ENCODE measurements around the gene INSIG1.

INSIG1 gene

GRCh38 chr7:155267023-155267422, 30.7 kb upstream of the INSIG1 start:
- DNase-seq: no peak

GRCh38 chr7:155267436-155267835, 30.2 kb upstream of the INSIG1 start:
- DNase-seq: no peak

- DNase-seq: no peak
Observed at GRCh38 chr7:155268211-155268610, 29.5 kb upstream of the INSIG1 start.

GRCh38 chr7:155268921-155269650, 28.6 kb upstream of the INSIG1 start:
- DNase-seq: no peak

GRCh38 chr7:155269766-155270585, 27.7 kb upstream of the INSIG1 start:
- no peak for DNase-seq

- DNase-seq: no peak
Observed at GRCh38 chr7:155270861-155271260, 26.8 kb upstream of the INSIG1 start.

GRCh38 chr7:155274633-155275355, 22.9 kb upstream of the INSIG1 start:
- DNase-seq: no peak

DNA sequence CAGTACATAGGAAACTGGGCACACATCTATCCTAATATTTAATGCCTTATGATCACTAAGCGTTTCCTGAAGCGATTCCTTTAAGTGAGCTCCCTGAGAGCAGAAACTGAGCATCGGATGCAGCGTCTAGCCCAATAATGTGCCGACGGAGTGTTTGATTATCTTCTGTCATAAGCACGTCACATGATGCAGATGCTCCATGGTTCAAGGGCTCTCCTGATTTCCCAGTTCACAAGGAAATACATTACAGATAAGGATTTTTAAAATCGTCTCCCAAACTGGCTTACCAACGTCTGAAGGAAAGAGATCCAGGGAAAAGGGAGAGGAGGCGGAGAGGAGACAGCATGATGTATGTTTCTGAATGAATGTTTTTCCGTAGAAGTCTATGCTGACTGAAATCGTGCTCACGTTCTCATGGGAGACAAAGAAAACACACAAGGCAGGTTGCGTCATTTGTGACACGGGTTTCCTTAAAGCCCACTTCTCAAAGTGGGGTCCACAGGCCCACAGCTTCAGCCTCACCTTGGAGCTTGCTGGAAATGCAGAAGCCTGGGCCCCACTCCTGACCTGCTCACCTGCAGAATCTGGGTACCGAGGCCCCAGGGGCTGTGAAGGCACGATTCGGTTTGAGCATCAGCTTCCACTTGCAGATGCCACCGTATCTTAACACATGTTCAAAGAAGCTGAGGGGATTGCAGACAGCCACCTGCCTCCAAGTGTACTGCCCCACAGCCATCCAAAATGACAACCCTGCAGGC, 21.5 kb upstream of the INSIG1 start:
- no peak for DNase-seq

DNA sequence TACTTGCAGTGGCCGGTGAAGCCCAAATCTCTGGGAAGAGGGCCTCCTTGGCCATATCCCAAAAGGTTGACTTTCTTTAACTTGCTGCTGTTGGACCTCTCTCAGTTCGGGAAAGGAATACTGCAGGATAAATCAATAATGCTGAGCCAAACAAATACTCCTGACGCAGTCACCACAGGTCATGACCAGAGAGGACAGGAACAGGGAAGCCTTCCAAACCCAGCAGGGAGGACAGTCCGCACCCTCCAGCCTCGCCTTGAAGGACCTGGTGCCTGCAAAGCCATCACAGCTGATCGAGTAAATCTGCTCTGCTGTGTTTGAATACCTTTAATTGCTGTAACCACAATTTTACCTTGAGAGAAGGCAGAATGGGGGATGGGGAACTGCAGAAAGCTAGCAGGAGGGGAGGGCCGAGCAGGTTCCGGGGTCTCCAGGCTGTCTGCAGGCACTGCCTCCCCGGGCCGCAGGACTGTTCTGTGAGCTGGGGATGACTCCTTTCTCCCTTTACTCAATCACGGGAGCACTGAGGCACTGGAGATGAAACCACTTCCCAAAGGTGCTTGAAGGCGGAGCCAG, 20.8 kb upstream of the INSIG1 start:
- DNase-seq: peak; percentile 33

DNA sequence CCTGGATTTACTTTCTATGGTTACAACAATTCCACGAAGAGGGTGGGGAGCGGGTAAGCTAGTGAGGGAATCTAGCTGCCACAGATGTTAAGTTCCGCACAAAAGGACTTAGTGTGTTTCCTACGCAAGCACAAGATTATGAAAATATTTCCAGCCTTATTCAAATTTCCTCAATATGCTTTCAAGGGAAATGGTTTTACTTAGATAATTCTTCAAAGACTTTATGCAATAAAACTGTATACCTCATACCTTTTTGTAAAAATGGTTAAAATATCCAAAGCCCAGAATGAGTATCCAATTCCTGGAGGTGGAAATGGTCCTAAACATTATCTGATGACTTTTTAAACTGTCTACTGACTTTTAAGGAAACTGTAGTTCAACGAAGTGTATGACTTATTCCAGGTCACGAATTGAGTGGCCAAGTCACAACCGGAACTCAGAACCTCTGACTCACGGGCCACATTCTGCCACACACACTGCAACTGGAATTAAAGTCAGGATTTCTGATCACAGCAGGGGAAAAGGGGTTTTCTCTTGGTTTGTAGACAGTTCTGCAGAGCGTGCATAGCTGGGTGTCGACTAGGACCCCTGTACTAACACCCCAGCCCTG, 20.2 kb upstream of the INSIG1 start:
- no peak for DNase-seq

- no peak for DNase-seq
Observed at GRCh38 chr7:155278921-155279320, 18.8 kb upstream of the INSIG1 start.

GRCh38 chr7:155279787-155280445, 17.8 kb upstream of the INSIG1 start:
- no peak for DNase-seq

DNA sequence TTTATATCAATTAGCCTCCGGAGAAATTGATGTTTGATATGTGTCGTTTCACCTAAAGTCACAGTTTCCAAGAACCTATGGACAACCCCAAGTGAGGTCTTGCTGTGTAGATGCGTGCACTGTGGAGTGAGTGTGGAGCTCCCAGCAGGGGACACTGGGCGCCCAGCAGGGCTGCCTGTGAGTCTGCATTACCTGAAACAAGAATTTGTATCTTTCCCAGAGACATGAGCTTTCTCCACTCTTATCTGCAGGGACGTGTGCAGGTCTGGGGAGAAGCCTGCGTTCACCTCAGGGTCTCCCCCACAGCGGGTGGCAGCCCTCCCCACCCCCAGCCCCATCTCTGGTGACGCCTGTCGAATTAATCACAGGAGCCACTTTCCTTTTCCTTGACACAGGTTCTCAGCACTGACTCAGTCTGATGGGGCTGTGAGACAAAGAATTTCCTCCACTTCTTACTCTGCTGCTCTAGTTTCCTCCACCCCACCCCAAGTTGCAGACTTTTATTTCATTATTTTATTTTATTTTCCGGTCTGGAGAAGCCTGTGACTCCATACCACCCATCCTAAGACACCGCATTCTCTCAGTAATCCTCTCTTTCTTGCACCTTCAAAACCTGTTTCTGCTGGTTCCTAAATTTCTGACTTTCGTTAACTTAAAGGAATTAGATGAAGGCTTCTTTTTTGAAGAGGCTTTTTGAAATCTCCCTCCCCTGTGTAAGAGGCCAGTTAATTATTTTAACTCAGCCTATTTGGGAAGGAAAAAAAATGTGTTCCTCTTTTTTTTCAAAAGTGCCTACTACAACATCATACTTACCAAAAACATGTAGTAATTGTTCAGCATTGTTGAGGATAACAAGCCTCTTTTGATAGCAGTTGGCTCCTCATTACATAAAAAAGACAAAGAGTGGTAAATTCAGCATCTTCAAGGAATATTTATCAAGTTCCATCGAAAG, 17.0 kb upstream of the INSIG1 start:
- DNase-seq: no peak

DNA sequence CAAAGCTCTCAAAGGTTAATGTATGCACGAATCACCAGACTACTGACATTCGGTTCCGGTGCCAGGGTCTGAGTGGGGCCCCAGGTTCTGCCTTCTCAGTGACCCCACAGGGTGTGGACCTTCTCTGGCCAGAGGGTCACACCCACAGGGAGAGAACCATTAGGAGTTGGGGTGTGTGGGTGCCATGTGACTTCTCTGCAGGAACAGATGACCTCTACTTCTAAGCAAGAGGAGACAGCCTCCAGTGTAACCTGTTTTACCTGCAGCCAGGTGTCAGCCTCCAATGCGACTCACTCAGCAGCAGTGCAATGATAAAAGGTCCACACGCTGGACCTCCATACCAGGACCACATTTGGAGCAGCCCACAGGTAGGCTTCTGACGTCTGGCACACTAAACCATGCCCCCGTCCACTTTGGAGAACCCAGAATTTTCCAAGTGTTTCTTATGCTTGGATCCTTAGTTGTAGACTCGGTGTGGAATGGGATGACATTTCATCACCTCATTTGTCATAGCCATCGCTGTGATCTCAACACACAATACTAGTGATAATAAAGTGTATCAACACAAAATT, 16.2 kb upstream of the INSIG1 start:
- DNase-seq: no peak

DNA sequence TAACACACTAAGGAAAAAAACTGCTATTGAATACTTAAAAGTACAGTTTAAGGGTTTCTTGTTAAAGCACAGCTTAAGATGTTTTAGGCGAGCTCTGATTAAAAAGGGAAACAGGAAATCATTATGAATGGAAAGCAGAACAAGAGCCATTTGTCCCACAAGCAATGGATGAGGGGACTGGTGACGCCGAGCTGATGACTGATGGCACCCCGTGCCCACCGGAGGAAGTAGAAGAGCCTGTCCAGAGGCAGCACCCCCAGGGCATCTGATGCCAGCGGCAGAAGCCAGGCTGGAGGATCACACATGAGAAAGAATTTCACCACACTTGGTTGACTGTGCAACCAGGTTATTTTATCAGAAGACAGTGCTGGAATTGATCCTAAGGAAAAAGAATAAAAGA, 15.0 kb upstream of the INSIG1 start:
- DNase-seq: no peak

DNA sequence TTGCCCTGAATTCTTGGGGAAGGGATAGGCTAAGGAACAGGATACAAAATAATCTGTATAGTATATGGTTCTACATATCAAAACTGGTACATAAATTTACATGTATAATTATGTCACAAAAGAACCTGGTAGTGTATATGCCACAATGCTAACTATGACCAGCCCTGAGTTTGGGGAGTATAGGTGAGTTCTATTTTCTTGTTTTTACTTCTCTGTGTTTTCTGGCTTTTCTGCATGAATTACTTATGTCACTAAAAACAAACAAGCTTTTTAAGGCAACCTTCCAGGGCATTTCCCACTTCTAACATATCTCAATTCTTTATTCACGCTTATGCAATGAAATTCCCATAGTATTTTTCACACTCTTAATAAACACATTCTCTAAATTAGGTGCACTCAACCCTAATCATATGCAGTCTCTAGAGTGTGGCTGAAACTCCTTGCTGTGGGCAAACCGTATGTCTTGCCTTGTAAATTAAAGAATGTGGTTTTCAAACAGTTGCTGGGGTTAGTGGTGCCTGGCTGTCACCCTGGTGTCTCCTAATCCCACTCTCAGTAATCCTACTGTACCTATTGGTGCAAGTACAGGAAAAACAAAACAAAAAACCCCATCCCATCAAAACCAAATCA, 14.0 kb upstream of the INSIG1 start:
- DNase-seq: no peak

- DNase-seq: no peak
Observed at GRCh38 chr7:155284496-155285274, 13.0 kb upstream of the INSIG1 start.

DNA sequence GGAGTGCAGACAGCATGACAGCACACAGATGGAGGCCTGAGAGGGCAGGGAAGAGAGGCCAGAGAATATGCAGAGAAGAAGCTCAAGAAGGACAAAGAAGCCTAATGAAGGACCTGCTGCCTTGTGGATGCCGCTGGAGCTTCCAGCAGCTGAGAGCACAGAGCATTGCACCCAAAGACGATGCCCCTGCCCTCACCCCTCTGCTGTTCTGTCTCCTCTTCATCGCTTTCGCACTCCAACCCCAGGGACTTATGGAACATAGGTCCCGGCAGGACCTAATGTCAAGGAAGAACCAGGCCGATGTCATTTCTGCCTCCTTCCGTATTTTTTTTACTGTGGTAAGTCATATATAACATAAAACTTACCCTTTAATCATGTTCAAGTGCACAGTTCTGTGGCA, 12.3 kb upstream of the INSIG1 start:
- DNase-seq: no peak

GRCh38 chr7:155285833-155286232, 11.8 kb upstream of the INSIG1 start:
- no peak for DNase-seq
